OCI-LY1 (cell line): ENCODE measurements around the gene GPR42.

Experiments used
- H2AFZ ChIP-seq: fragments of 200-600 bp; sonication (generic), shearing (Covaris generic); 2 replicates; pipeline ENCODE4 v1.6.0; 2014; ENCODE audit warnings: antibody characterized with exemption, mild to moderate bottlenecking, low read length
- H3F3A ChIP-seq: fragments of 200-600 bp; sonication (generic), shearing (Covaris generic); 2 replicates; pipeline ENCODE4 v1.6.0; 2014; ENCODE audit warnings: mild to moderate bottlenecking, antibody characterized with exemption, low read length, moderate library complexity; ENCODE audit not compliant: insufficient read depth
- H3K27ac ChIP-seq: fragments of 200-600 bp; sonication (generic); 2 replicates; pipeline ENCODE4 v1.5.1; 2014; ENCODE audit warnings: low read length, mixed run types, mild to moderate bottlenecking, low read depth; ENCODE audit not compliant: poor library complexity, severe bottlenecking
- H3K27me3 ChIP-seq: fragments of 200-600 bp; sonication (generic); 2 replicates; pipeline ENCODE4 v1.6.0; 2014; ENCODE audit warnings: antibody characterized with exemption, mild to moderate bottlenecking, low read length, moderate library complexity; ENCODE audit not compliant: insufficient read depth
- H3K36me3 ChIP-seq: fragments of 200-600 bp; sonication (generic); 2 replicates; pipeline ENCODE4 v1.6.1; 2014; ENCODE audit warnings: mild to moderate bottlenecking, antibody characterized with exemption, low read length, moderate library complexity, mixed read lengths; ENCODE audit not compliant: insufficient read depth
- H3K4me1 ChIP-seq: fragments of 200-600 bp; sonication (generic); 2 replicates; pipeline ENCODE4 v1.5.1; 2014; ENCODE audit warnings: mild to moderate bottlenecking, low read length, moderate library complexity; ENCODE audit not compliant: insufficient read depth, severe bottlenecking
- H3K4me2 ChIP-seq: fragments of 200-600 bp; sonication (generic), shearing (Covaris generic); 2 replicates; pipeline ENCODE4 v1.6.1; 2014; ENCODE audit warnings: low read length
- H3K4me3 ChIP-seq: fragments of 200-600 bp; sonication (generic); 2 replicates; pipeline ENCODE4 v1.5.1; 2014; ENCODE audit warnings: low read length, low read depth, mild to moderate bottlenecking, mixed read lengths; ENCODE audit not compliant: poor library complexity, severe bottlenecking
- H3K79me2 ChIP-seq: fragments of 200-600 bp; shearing (Covaris generic); 2 replicates; pipeline ENCODE4 v1.6.1; 2016; ENCODE audit warnings: mixed run types, low read length, mixed read lengths; ENCODE audit not compliant: insufficient read depth
- H3K9ac ChIP-seq: fragments of 200-600 bp; sonication (generic), shearing (Covaris generic); 2 replicates; pipeline ENCODE4 v1.6.1; 2014; ENCODE audit warnings: mild to moderate bottlenecking, low read length, mixed read lengths
- H3K9me2 ChIP-seq: fragments of 200-600 bp; sonication (generic), shearing (Covaris generic); 2 replicates; pipeline ENCODE4 v1.6.1; 2014; ENCODE audit warnings: low read depth, mild to moderate bottlenecking, low read length, mixed read lengths
- H3K9me3 ChIP-seq: fragments of 200-600 bp; shearing (Covaris generic); 2 replicates; pipeline ENCODE4 v1.6.1; 2014; ENCODE audit warnings: low read length, mixed read lengths
- H4K20me1 ChIP-seq: fragments of 200-600 bp; sonication (generic), shearing (Covaris generic); 2 replicates; pipeline ENCODE4 v1.6.0; 2016; ENCODE audit warnings: mild to moderate bottlenecking, low read length; ENCODE audit not compliant: insufficient read depth
- CTCF ChIP-seq: fragments of 200-600 bp; sonication (generic), shearing (Covaris generic); IDR thresholded peaks from 2 replicates; pipeline ENCODE4 v1.5.1; 2017; ENCODE audit warnings: mild to moderate bottlenecking, antibody characterized with exemption, low read length, moderate library complexity, mixed read lengths
- EZH2 ChIP-seq: fragments of 200-600 bp; sonication (generic), shearing (Covaris generic); IDR thresholded peaks from 2 replicates; pipeline ENCODE4 v1.8.0; 2017; ENCODE audit warnings: borderline replicate concordance, mixed run types, mild to moderate bottlenecking, antibody characterized with exemption, low read length, moderate library complexity, mixed read lengths

GPR42 gene

GRCh38 chr19:35397064-35397463, 26.2 kb downstream of the GPR42 start:
- no peaks in the 10 kb centered on the region for H3K4me1 ChIP-seq
- H3K27me3 ChIP-seq, result no peaks in the 10 kb centered on the region; the same call in 1 of the 2 replicates
- H2AFZ ChIP-seq, result no peak overlapping the region
- H3K9me2 ChIP-seq, result no peaks in the 10 kb centered on the region
- no peaks in the 10 kb centered on the region for H3K36me3 ChIP-seq
- no peaks in the 10 kb centered on the region for H3K79me2 ChIP-seq
- no peaks in the 10 kb centered on the region for H3K9me3 ChIP-seq
- H3K4me2 ChIP-seq, result no peak overlapping the region
- TF ChIP-seq CTCF (no peak), EZH2 (no peak)
- H4K20me1 ChIP-seq, result no peaks in the 10 kb centered on the region
- H3K4me3 ChIP-seq, result no peak overlapping the region
- H3F3A ChIP-seq, result no peaks in the 10 kb centered on the region
- no peak overlapping the region for H3K9ac ChIP-seq
- H3K27ac ChIP-seq, result no peak overlapping the region

GRCh38 chr19:35398570-35398969, 27.7 kb downstream of the GPR42 start:
- TF ChIP-seq EZH2 (no peak), CTCF (no peak)

GRCh38 chr19:35399231-35399630, 28.4 kb downstream of the GPR42 start:
- Histone ChIP-seq H3K4me3 (no peak overlapping the region), H2AFZ (no peak overlapping the region), H3K4me1 (no peaks in the 10 kb centered on the region), H3K4me2 (no peak overlapping the region), H3K9me3 (no peaks in the 10 kb centered on the region), H4K20me1 (no peaks in the 10 kb centered on the region), H3K27me3 (no peaks in the 10 kb centered on the region; the same call in 1 of the 2 replicates), H3F3A (no peaks in the 10 kb centered on the region), H3K9me2 (no peaks in the 10 kb centered on the region), H3K36me3 (no peaks in the 10 kb centered on the region), H3K27ac (no peak overlapping the region), H3K79me2 (no peaks in the 10 kb centered on the region), H3K9ac (no peak overlapping the region)
- no peak for TF ChIP-seq EZH2
- no peak for TF ChIP-seq CTCF

More at GRCh38 chr19:35398570-35398969, 27.7 kb downstream of the GPR42 start:
- Histone ChIP-seq H3K9me2 (no peaks in the 10 kb centered on the region), H3K36me3 (no peaks in the 10 kb centered on the region), H3F3A (no peaks in the 10 kb centered on the region), H3K9me3 (no peaks in the 10 kb centered on the region), H3K9ac (no peak overlapping the region), H3K27me3 (no peaks in the 10 kb centered on the region; the same call in 1 of the 2 replicates), H2AFZ (no peak overlapping the region), H3K79me2 (no peaks in the 10 kb centered on the region), H3K27ac (no peak overlapping the region), H4K20me1 (no peaks in the 10 kb centered on the region), H3K4me1 (no peaks in the 10 kb centered on the region), H3K4me2 (no peak overlapping the region), H3K4me3 (no peak overlapping the region)
